ENCODE results near the gene ERVH48-1. TPM values are rescaled to one million over a fixed set of nuclear protein-coding genes. Genes with fewer than 3 reads are reported as not detected.

Gene ERVH48-1
- total and polyA plus RNA-seq, 2 of the 8 experiments (the other 6 are each of a cell fraction or from before 2014, with no cell fraction given) = 4.2 to 17.7 TPM

GRCh38 chr21:42868196-42868595, 57.2 kb downstream of the ERVH48-1 start:
- H4K91ac ChIP-seq (replicated peaks; ENCODE audit: insufficient read length, low read length) = no peak overlapping the region
- H3K36me3 ChIP-seq (ENCODE audit: control insufficient read depth in 2 of 4, insufficient read depth in 4 of 4, low read length in 3 of 4) = peaks cover 16 to 56% (median 43%) of the 10 kb centered on the region in 4 experiments
- H3K27ac ChIP-seq (ENCODE audit: low read depth, low read length) = no peak overlapping the region
- DNase-seq (ENCODE audit: low read depth in 1 of 2, low spot score in 2 of 2) (no peak), FAIRE-seq (no peak)
- peaks cover 23 to 44% of the 10 kb centered on the region in 2 experiments for H4K20me1 ChIP-seq (replicated peaks in 1 of 2; ENCODE audit: control insufficient read depth in 1 of 2, insufficient read depth in 2 of 2, low read length in 2 of 2)
- POLR2A ChIA-PET (ENCODE audit: partially characterized antibody) = interaction anchor here (1.3 to 2.6 kb wide), 5 partner anchors 8 to 16 kb away, joined by 4 to 11 read pairs (median 6); no protein-coding TSS in a partner anchor
- H3K4me3 ChIP-seq (ENCODE audit: extremely low read depth in 1 of 4, insufficient read depth in 2 of 4, low read depth in 3 of 4, low read length in 4 of 4) = no peak overlapping the region
- no peak overlapping the region for H4K8ac ChIP-seq (ENCODE audit: extremely low read depth, insufficient read depth, low read length)
- CTCF ChIA-PET (ENCODE audit: partially characterized antibody) = no interaction called here
- H3K27me3 ChIP-seq (replicated peaks in 1 of 4; ENCODE audit: control insufficient read depth in 3 of 4, extremely low read depth in 1 of 4, insufficient read depth in 3 of 4, low read length in 3 of 4) = no peaks in the 10 kb centered on the region
- H3K14ac ChIP-seq (ENCODE audit: insufficient read length) = no peak overlapping the region
- TF ChIP-seq EZH2 (IDR thresholded peaks at IDR 0.05; ENCODE audit: low read depth, low read length, severe bottlenecking) (no peak), POU5F1 (IDR thresholded peaks at IDR 0.05; ENCODE audit: low read depth, low read length) (no peak), CBX8 (IDR thresholded peaks at IDR 0.05; ENCODE audit: borderline replicate concordance, low read depth, low read length) (no peak)
- H2BK120ac ChIP-seq (replicated peaks; ENCODE audit: low read depth, low read length) = no peak overlapping the region
- H3K23ac ChIP-seq (ENCODE audit: insufficient read length) = no peak overlapping the region
- H3K79me1 ChIP-seq (ENCODE audit: low read depth, low read length) = peaks cover 19% of the 10 kb centered on the region
- no peak overlapping the region for H3K18ac ChIP-seq (ENCODE audit: extremely low read depth, low read length)
- no peak overlapping the region for H2AFZ ChIP-seq (ENCODE audit: low read length)
- no peak overlapping the region; the same call in 1 of the 2 replicates for H2BK5ac ChIP-seq (ENCODE audit: low read depth, low read length)
- H3K9ac ChIP-seq (replicated peaks in 1 of 4; ENCODE audit: extremely low read depth in 1 of 4, low read depth in 3 of 4, low read length in 3 of 4) = no peak overlapping the region
- H3K4ac ChIP-seq (replicated peaks; ENCODE audit: insufficient read length, low read depth, low read length) = no peak overlapping the region
- H2AK5ac ChIP-seq (ENCODE audit: low read depth, low read length) = no peak overlapping the region
- 94% methylated on average over 10 of the region's 10 CpGs; no CpG with 5 or more reads in 1 of the 2 experiments for WGBS, 2 experiments (ENCODE audit: extremely low coverage in 1 of 2, insufficient coverage in 1 of 2, insufficient read length in 1 of 2, insufficient replicate concordance in 2 of 2, low coverage in 1 of 2, low lambda C conversion rate in 2 of 2, missing lambda C conversion rate in 1 of 2)
- H2BK20ac ChIP-seq (ENCODE audit: low read length) = no peak overlapping the region
- no peaks in the 10 kb centered on the region; a peak in 1 of 7 replicates for H3K4me1 ChIP-seq (replicated peaks in 1 of 4; ENCODE audit: control insufficient read depth in 3 of 4, insufficient read depth in 4 of 4, low read length in 3 of 4)
- 0 out of 2 replicates have a peak, but pooled peaks cover 2% of the 10 kb centered on the region for H3K23me2 ChIP-seq (ENCODE audit: low read depth, low read length)
- H4K5ac ChIP-seq (ENCODE audit: insufficient read length, low read depth, low read length) = no peak overlapping the region
- H3K79me2 ChIP-seq (ENCODE audit: control insufficient read depth in 1 of 2, insufficient read depth in 2 of 2, low read length in 2 of 2) = peaks cover 15 to 78% of the 10 kb centered on the region in 2 experiments; a peak in 3 of 4 replicates
- no peak overlapping the region for H2BK12ac ChIP-seq (ENCODE audit: low read depth, low read length)
- H3K9me3 ChIP-seq (ENCODE audit: insufficient read depth in 2 of 2, low read depth in 1 of 2, low read length in 1 of 2) = no peaks in the 10 kb centered on the region
- no peak overlapping the region for H2BK15ac ChIP-seq (ENCODE audit: low read length)
- no peak overlapping the region for H3K4me2 ChIP-seq (ENCODE audit: insufficient read depth in 1 of 2, low read depth in 2 of 2, low read length in 2 of 2)
- no peak overlapping the region for H3K56ac ChIP-seq (replicated peaks; ENCODE audit: insufficient read length, low read depth, low read length)

Small RNA genes within 50 kb of the gene (microRNA-seq; reads per million reads assigned to microRNA genes)
- gene MIR5692B (ENCODE audit: borderline microRNAs expressed in 2 of 2, borderline number of aligned reads in 2 of 2, borderline replicate concordance in 1 of 2) = 0 reads per million in 2 experiments

Small RNA genes within 50 kb of the gene (small RNA-seq; reads per million reads assigned to genes)
- gene MIR5692B (ENCODE audit: insufficient read depth) = not detected

Other genes with a start within 250 kb of the ERVH48-1 start
- 43.1 and 47.8 TPM in 2 replicates for gene WDR4, start 46.1 kb downstream of the ERVH48-1 start, total RNA-seq (2021; fragmentation: NEBNext Ultra II Directional; extraction: Animal tissue kit (Norgen Biotek cat#: 25700))
- gene WDR4, start 46.1 kb downstream of the ERVH48-1 start, polyA plus RNA-seq (2011; rRNA removed) = 28.9 and 45.5 TPM in 2 replicates
- 44.4 and 47.1 TPM in 2 replicates for gene NDUFV3, start 32.3 kb downstream of the ERVH48-1 start, total RNA-seq (2021; fragmentation: NEBNext Ultra II Directional; extraction: Animal tissue kit (Norgen Biotek cat#: 25700))
- 17.0 and 18.2 TPM in 2 replicates for gene NDUFV3, start 32.3 kb downstream of the ERVH48-1 start, polyA plus RNA-seq (2011; rRNA removed)
- gene PKNOX1, start 48.9 kb upstream of the ERVH48-1 start, total RNA-seq (2021; fragmentation: NEBNext Ultra II Directional; extraction: Animal tissue kit (Norgen Biotek cat#: 25700)) = 31.3 and 31.9 TPM in 2 replicates
- gene PKNOX1, start 48.9 kb upstream of the ERVH48-1 start, polyA plus RNA-seq (2011; rRNA removed) = 20.4 and 30.7 TPM in 2 replicates
- 418 and 455 TPM in 2 replicates for gene CBS, start 150.2 kb upstream of the ERVH48-1 start, total RNA-seq (2021; fragmentation: NEBNext Ultra II Directional; extraction: Animal tissue kit (Norgen Biotek cat#: 25700))
- 114 and 185 TPM in 2 replicates for gene CBS, start 150.2 kb upstream of the ERVH48-1 start, polyA plus RNA-seq (2011; rRNA removed)
- gene U2AF1, start 181.9 kb upstream of the ERVH48-1 start, total RNA-seq (2021; fragmentation: NEBNext Ultra II Directional; extraction: Animal tissue kit (Norgen Biotek cat#: 25700)) = 53.0 and 74.6 TPM in 2 replicates
- 60.0 and 114 TPM in 2 replicates for gene U2AF1, start 181.9 kb upstream of the ERVH48-1 start, polyA plus RNA-seq (2011; rRNA removed)
- gene CRYAA, start 243.4 kb upstream of the ERVH48-1 start, total RNA-seq (2021; fragmentation: NEBNext Ultra II Directional; extraction: Animal tissue kit (Norgen Biotek cat#: 25700)) = not detected in 2 replicates
- not detected in 2 replicates for gene CRYAA, start 243.4 kb upstream of the ERVH48-1 start, polyA plus RNA-seq (2011; rRNA removed)